DMS79 (cell line): ENCODE data around the gene DACH1.

ENCODE experiments used
- DNase-seq: peaks from one replicate; lab custom pipeline; 2025; lab: John Stamatoyannopoulos, UW

DACH1 gene

DNA sequence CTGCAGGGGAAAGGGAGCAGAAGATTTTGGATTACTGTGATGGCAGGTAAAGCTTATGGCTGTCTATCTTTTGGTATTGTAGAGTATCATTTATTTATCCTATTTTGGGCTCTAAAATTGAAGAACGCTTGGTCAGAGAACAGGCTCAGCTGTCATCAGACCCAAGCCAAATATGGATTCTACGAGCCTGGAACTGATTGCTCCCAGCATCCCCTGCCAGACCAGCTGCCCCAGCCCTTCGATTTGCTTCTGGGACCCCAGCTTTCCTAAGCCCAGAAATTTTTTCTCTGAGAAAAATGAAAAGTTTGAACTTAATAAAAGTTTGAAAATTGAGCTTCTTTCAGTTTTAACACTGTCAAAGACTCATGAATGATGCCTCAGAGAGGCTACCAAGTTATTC lies 472.8 kb downstream of the DACH1 start:
- DNase-seq: no peak
